GM23338 (cell line): ENCODE data around the gene CAMTA1. TPM values are rescaled to one million over a fixed set of nuclear protein-coding genes. Genes with fewer than 3 reads are reported as not detected.

Source experiments
- ATAC-seq: fragments of 200-7000 bp; cut with Tn5 transposase; 3 replicates; pipeline ENCODE4 v1.9.1; 2020
- DNase-seq: peaks from one replicate; pipeline ENCODE4 v3.0.0-alpha.2; 2015; ENCODE audit warnings: low spot score
- H2AFZ ChIP-seq: fragments of 200-600 bp; sonication (generic); 2 replicates; pipeline ENCODE4 v1.8.0; 2016; ENCODE audit warnings: antibody characterized with exemption, mild to moderate bottlenecking, moderate library complexity
- H3F3A ChIP-seq: fragments of 200-600 bp; sonication (generic); replicated peaks from 2 replicates; pipeline ENCODE4 v1.8.0; 2017; ENCODE audit warnings: antibody characterized with exemption, mixed run types, low read depth
- H3K27ac ChIP-seq: fragments of 200-600 bp; sonication (generic); 2 replicates; pipeline ENCODE4 v1.6.1; 2016; ENCODE audit warnings: low read depth
- H3K27me3 ChIP-seq: fragments of 200-600 bp; sonication (generic); 2 replicates; pipeline ENCODE4 v1.8.0; 2016; ENCODE audit warnings: mild to moderate bottlenecking, mixed run types, moderate library complexity; ENCODE audit not compliant: insufficient read depth
- H3K36me3 ChIP-seq: fragments of 200-600 bp; sonication (generic); 2 replicates; pipeline ENCODE4 v1.8.0; 2016; ENCODE audit warnings: mild to moderate bottlenecking; ENCODE audit not compliant: insufficient read depth
- H3K4me1 ChIP-seq: fragments of 200-600 bp; sonication (generic); 2 replicates; pipeline ENCODE4 v1.8.0; 2016; ENCODE audit warnings: mild to moderate bottlenecking, moderate library complexity; ENCODE audit not compliant: insufficient read depth
- H3K4me2 ChIP-seq: fragments of 200-600 bp; sonication (generic); 2 replicates; pipeline ENCODE4 v1.7.1; 2017; ENCODE audit warnings: mixed run types
- H3K4me3 ChIP-seq: fragments of 200-600 bp; sonication (generic); 2 replicates; pipeline ENCODE4 v1.6.1; 2016; ENCODE audit warnings: mixed run types
- H3K79me2 ChIP-seq: fragments of 200-600 bp; sonication (generic); replicated peaks from 2 replicates; pipeline ENCODE4 v1.8.0; 2017; ENCODE audit warnings: mild to moderate bottlenecking; ENCODE audit not compliant: insufficient read depth
- H3K9me2 ChIP-seq: fragments of 200-600 bp; sonication (generic); 2 replicates; pipeline ENCODE4 v1.8.0; 2017; ENCODE audit not compliant: insufficient read depth
- H4K20me1 ChIP-seq: fragments of 200-600 bp; sonication (generic); replicated peaks from 2 replicates; pipeline ENCODE4 v1.8.0; 2017; ENCODE audit warnings: mild to moderate bottlenecking; ENCODE audit not compliant: insufficient read depth
- H3K27ac Mint-ChIP-seq: 2 replicates; pipeline ENCODE4 v1.8.0; 2020; ENCODE audit warnings: inconsistent platforms, mild to moderate bottlenecking, moderate library complexity, mixed read lengths
- H3K27me3 Mint-ChIP-seq: 3 replicates; pipeline ENCODE4 v1.8.0; 2022; ENCODE audit warnings: low read depth, mild to moderate bottlenecking, moderate library complexity, mixed read lengths, inconsistent platforms; ENCODE audit not compliant: insufficient read depth, poor library complexity
- H3K36me3 Mint-ChIP-seq: 3 replicates; pipeline ENCODE4 v1.8.0; 2021; ENCODE audit warnings: low read depth, mild to moderate bottlenecking, inconsistent platforms, moderate library complexity, mixed read lengths
- H3K4me1 Mint-ChIP-seq: 3 replicates; pipeline ENCODE4 v1.8.0; 2020; ENCODE audit warnings: mild to moderate bottlenecking, inconsistent platforms, mixed read lengths
- H3K4me3 Mint-ChIP-seq: 3 replicates; pipeline ENCODE4 v1.8.0; 2021; ENCODE audit warnings: moderate library complexity, mild to moderate bottlenecking, inconsistent platforms, mixed read lengths
- H3K9me3 Mint-ChIP-seq: 3 replicates; pipeline ENCODE4 v1.8.0; 2020; ENCODE audit warnings: moderate library complexity, mild to moderate bottlenecking, inconsistent platforms, mixed read lengths
- CREB1 ChIP-seq: fragments of 250-450 bp; sonication (Bioruptor Pico); IDR thresholded peaks from 2 replicates; pipeline ENCODE4 v1.5.0; 2020; ENCODE audit warnings: low read depth, mild to moderate bottlenecking, moderate library complexity
- EZH2 ChIP-seq: fragments of 200-600 bp; sonication (generic); IDR thresholded peaks from one replicate; pipeline ENCODE4 v1.8.0; 2017; ENCODE audit warnings: antibody characterized with exemption, mild to moderate bottlenecking, low read depth; ENCODE audit not compliant: unreplicated experiment
- EZH2phosphoT487 ChIP-seq: fragments of 200-600 bp; sonication (generic); IDR thresholded peaks from one replicate; pipeline ENCODE4 v1.8.1; 2018; ENCODE audit warnings: antibody characterized with exemption; ENCODE audit not compliant: unreplicated experiment
- JUNB ChIP-seq: IDR thresholded peaks from one replicate; pipeline ENCODE4 v1.6.1; 2016; ENCODE audit warnings: antibody characterized with exemption; ENCODE audit not compliant: unreplicated experiment
- NANOG ChIP-seq: IDR thresholded peaks from 2 replicates; pipeline ENCODE4 v1.6.1; 2016; ENCODE audit warnings: antibody characterized with exemption, borderline replicate concordance
- POLR2AphosphoS5 ChIP-seq: IDR thresholded peaks from 2 replicates; pipeline ENCODE4 v1.6.1; 2016; ENCODE audit warnings: antibody characterized with exemption, low read depth
- STAT1 ChIP-seq: IDR thresholded peaks from one replicate; pipeline ENCODE4 v1.6.1; 2016; ENCODE audit warnings: antibody characterized with exemption; ENCODE audit not compliant: unreplicated experiment
- ZNF114 ChIP-seq: fragments of 250-450 bp; sonication (Bioruptor Pico); IDR thresholded peaks from 2 replicates; pipeline ENCODE4 v1.5.0; 2020; ENCODE audit warnings: mild to moderate bottlenecking, moderate library complexity
- ZNF331 ChIP-seq: fragments of 250-450 bp; sonication (Bioruptor Pico); IDR thresholded peaks from 2 replicates; pipeline ENCODE4 v1.5.0; 2020; ENCODE audit warnings: low read depth, mild to moderate bottlenecking, moderate library complexity
- polyA plus RNA-seq: library from polyadenylated mRNA; unstranded; fragments of >200 nt; fragmentation: Nextera tagmentation; extraction: Ambion mirVana; gene quantifications from 2 replicates; pipeline ENCODE4 v1.2.1, GENCODE V29; 2016
- total RNA-seq: library from RNA; depleted of rRNA; stranded (reverse); fragments of >200 nt; shearing (Covaris generic); gene quantifications from 2 replicates; pipeline ENCODE4 v1.2.3, GENCODE V29; 2014
- TF ChIP-seq, protein P1 (sequence below): fragments of 250-450 bp; sonication (Bioruptor Pico); IDR thresholded peaks from 2 replicates; pipeline ENCODE4 v1.5.0; 2020; ENCODE audit warnings: mild to moderate bottlenecking, moderate library complexity
- TF ChIP-seq, protein P2 (sequence below), 2 experiments: fragments of 200-600 bp in 1 of 2; sonication (generic) in 1 of 2; conservative IDR thresholded peaks; 2 replicates each; pipeline versions ENCODE4 v1.5.1 to v1.6.1; 2016 to 2017; ENCODE audit warnings: antibody characterized with exemption in 2 of 2, low read depth in 2 of 2, mild to moderate bottlenecking in 2 of 2, moderate library complexity in 1 of 2
- TF ChIP-seq, protein P3 (sequence below): IDR thresholded peaks from 2 replicates; pipeline ENCODE4 v1.6.1; 2016; ENCODE audit warnings: antibody characterized with exemption

Gene CAMTA1
- total and polyA plus RNA-seq, 2 experiments from 2014 or later = 115 to 519 TPM

DNA sequence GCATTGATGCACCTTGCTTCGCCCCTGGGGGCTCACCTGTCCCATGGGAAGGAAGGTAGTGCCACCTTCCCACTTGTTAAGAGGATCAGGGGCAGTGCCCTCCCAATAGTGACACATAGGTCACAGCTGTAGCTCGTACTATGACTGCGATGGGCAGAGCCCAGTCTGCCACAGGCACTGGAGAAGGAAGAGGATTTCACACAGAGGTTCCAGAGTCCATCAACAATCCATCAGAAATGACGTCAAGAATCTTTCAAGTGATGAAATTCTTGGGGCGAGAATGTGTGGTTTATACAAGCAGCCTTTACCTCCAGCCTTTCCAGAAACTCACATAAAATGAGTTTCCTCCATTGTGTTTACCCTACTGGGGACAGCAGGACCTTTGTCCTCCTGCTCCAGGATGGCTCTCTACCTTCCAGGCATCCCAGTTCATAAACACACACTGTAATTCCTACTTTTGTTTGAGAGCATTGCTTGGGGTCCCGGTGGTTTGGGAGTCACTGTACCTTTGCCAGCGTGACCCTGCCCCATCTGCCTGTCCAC is 725.2 kb downstream of the CAMTA1 start (continued):
- TF ChIP-seq, protein P1, sequence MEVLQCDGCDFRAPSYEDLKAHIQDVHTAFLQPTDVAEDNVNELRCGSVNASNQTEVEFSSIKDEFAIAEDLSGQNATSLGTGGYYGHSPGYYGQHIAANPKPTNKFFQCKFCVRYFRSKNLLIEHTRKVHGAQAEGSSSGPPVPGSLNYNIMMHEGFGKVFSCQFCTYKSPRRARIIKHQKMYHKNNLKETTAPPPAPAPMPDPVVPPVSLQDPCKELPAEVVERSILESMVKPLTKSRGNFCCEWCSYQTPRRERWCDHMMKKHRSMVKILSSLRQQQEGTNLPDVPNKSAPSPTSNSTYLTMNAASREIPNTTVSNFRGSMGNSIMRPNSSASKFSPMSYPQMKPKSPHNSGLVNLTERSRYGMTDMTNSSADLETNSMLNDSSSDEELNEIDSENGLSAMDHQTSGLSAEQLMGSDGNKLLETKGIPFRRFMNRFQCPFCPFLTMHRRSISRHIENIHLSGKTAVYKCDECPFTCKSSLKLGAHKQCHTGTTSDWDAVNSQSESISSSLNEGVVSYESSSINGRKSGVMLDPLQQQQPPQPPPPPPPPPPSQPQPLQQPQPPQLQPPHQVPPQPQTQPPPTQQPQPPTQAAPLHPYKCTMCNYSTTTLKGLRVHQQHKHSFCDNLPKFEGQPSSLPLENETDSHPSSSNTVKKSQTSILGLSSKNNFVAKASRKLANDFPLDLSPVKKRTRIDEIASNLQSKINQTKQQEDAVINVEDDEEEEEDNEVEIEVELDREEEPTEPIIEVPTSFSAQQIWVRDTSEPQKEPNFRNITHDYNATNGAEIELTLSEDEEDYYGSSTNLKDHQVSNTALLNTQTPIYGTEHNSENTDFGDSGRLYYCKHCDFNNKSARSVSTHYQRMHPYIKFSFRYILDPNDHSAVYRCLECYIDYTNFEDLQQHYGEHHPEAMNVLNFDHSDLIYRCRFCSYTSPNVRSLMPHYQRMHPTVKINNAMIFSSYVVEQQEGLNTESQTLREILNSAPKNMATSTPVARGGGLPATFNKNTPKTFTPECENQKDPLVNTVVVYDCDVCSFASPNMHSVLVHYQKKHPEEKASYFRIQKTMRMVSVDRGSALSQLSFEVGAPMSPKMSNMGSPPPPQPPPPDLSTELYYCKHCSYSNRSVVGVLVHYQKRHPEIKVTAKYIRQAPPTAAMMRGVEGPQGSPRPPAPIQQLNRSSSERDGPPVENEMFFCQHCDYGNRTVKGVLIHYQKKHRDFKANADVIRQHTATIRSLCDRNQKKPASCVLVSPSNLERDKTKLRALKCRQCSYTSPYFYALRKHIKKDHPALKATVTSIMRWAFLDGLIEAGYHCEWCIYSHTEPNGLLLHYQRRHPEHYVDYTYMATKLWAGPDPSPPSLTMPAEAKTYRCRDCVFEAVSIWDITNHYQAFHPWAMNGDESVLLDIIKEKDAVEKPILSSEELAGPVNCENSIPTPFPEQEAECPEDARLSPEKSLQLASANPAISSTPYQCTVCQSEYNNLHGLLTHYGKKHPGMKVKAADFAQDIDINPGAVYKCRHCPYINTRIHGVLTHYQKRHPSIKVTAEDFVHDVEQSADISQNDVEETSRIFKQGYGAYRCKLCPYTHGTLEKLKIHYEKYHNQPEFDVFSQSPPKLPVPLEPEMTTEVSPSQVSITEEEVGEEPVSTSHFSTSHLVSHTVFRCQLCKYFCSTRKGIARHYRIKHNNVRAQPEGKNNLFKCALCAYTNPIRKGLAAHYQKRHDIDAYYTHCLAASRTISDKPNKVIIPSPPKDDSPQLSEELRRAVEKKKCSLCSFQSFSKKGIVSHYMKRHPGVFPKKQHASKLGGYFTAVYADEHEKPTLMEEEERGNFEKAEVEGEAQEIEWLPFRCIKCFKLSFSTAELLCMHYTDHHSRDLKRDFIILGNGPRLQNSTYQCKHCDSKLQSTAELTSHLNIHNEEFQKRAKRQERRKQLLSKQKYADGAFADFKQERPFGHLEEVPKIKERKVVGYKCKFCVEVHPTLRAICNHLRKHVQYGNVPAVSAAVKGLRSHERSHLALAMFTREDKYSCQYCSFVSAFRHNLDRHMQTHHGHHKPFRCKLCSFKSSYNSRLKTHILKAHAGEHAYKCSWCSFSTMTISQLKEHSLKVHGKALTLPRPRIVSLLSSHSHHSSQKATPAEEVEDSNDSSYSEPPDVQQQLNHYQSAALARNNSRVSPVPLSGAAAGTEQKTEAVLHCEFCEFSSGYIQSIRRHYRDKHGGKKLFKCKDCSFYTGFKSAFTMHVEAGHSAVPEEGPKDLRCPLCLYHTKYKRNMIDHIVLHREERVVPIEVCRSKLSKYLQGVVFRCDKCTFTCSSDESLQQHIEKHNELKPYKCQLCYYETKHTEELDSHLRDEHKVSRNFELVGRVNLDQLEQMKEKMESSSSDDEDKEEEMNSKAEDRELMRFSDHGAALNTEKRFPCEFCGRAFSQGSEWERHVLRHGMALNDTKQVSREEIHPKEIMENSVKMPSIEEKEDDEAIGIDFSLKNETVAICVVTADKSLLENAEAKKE = no peak
- TF ChIP-seq, protein P2, sequence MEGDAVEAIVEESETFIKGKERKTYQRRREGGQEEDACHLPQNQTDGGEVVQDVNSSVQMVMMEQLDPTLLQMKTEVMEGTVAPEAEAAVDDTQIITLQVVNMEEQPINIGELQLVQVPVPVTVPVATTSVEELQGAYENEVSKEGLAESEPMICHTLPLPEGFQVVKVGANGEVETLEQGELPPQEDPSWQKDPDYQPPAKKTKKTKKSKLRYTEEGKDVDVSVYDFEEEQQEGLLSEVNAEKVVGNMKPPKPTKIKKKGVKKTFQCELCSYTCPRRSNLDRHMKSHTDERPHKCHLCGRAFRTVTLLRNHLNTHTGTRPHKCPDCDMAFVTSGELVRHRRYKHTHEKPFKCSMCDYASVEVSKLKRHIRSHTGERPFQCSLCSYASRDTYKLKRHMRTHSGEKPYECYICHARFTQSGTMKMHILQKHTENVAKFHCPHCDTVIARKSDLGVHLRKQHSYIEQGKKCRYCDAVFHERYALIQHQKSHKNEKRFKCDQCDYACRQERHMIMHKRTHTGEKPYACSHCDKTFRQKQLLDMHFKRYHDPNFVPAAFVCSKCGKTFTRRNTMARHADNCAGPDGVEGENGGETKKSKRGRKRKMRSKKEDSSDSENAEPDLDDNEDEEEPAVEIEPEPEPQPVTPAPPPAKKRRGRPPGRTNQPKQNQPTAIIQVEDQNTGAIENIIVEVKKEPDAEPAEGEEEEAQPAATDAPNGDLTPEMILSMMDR (conservative IDR thresholded peaks at IDR 0.05; ENCODE audit: low read depth in 2 of 2) = no peak
- no peak for TF ChIP-seq ZNF331 (CRISPR knock-in tag)
- TF ChIP-seq EZH2 = no peak
- TF ChIP-seq CREB1 (CRISPR knock-in tag) = no peak
- TF ChIP-seq POLR2AphosphoS5 = no peak

DNA sequence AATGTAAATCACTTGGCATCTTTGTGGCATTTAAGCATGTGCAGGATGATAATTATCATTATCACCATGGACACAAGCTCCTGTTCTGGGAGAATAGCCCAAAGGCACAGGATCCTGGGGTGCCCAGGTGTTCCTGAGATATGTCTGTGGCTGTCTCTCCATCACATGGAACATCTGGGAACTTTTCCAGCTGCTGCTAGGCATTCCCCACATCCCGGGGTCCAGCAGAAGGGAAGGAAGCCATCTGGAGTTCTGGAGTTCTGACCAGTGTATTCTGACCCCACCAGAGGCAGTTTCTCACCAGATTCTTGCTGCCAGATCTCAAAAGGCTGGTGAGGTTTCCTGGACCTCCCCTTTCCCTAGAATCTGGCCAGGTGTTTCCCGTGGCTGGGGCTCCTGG is 726.1 kb downstream of the CAMTA1 start:
- H3K27me3 ChIP-seq = no peaks in the 10 kb centered on the region
- H3K79me2 ChIP-seq = no peaks in the 10 kb centered on the region
- peaks cover 3% of the 10 kb centered on the region for H3K27me3 Mint-ChIP-seq
- H3F3A ChIP-seq = no peaks in the 10 kb centered on the region
- ATAC-seq = no peak
- no peaks in the 10 kb centered on the region for H3K9me3 Mint-ChIP-seq
- peaks cover under 1% of the 10 kb centered on the region; the same call in 2 of the 3 replicates for H3K4me1 Mint-ChIP-seq
- no peak overlapping the region for H3K4me3 ChIP-seq
- no peak overlapping the region for H3K4me2 ChIP-seq
- H3K4me1 ChIP-seq = no peaks in the 10 kb centered on the region
- no peak for DNase-seq
- no peak overlapping the region for H3K4me3 Mint-ChIP-seq
- H2AFZ ChIP-seq = no peak overlapping the region
- no peak overlapping the region for H3K27ac ChIP-seq
- H3K9me2 ChIP-seq = peaks cover 3% of the 10 kb centered on the region; the same call in 1 of the 2 replicates
- no peaks in the 10 kb centered on the region for H3K36me3 ChIP-seq
- no peaks in the 10 kb centered on the region for H4K20me1 ChIP-seq
- no peak overlapping the region for H3K27ac Mint-ChIP-seq
- H3K36me3 Mint-ChIP-seq = no peaks in the 10 kb centered on the region
- TF ChIP-seq ZNF114 (no peak), NANOG (no peak), ZNF331 (CRISPR knock-in tag) (no peak), EZH2 (no peak), STAT1 (no peak), POLR2AphosphoS5 (no peak), JUNB (no peak), EZH2phosphoT487 (no peak)
- TF ChIP-seq, protein P3, sequence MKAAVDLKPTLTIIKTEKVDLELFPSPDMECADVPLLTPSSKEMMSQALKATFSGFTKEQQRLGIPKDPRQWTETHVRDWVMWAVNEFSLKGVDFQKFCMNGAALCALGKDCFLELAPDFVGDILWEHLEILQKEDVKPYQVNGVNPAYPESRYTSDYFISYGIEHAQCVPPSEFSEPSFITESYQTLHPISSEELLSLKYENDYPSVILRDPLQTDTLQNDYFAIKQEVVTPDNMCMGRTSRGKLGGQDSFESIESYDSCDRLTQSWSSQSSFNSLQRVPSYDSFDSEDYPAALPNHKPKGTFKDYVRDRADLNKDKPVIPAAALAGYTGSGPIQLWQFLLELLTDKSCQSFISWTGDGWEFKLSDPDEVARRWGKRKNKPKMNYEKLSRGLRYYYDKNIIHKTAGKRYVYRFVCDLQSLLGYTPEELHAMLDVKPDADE = no peak
- TF ChIP-seq, protein P2 (conservative IDR thresholded peaks at IDR 0.05; ENCODE audit: low read depth in 2 of 2) = no peak
